Measurements from ENCODE around the gene STX7. TPM values are rescaled to one million over a fixed set of nuclear protein-coding genes. Genes with fewer than 3 reads are reported as not detected.

The STX7 gene
- total RNA-seq, 3 donors from 2014 or later = 51.9 to 66.9 (median 63.2) TPM

DNA sequence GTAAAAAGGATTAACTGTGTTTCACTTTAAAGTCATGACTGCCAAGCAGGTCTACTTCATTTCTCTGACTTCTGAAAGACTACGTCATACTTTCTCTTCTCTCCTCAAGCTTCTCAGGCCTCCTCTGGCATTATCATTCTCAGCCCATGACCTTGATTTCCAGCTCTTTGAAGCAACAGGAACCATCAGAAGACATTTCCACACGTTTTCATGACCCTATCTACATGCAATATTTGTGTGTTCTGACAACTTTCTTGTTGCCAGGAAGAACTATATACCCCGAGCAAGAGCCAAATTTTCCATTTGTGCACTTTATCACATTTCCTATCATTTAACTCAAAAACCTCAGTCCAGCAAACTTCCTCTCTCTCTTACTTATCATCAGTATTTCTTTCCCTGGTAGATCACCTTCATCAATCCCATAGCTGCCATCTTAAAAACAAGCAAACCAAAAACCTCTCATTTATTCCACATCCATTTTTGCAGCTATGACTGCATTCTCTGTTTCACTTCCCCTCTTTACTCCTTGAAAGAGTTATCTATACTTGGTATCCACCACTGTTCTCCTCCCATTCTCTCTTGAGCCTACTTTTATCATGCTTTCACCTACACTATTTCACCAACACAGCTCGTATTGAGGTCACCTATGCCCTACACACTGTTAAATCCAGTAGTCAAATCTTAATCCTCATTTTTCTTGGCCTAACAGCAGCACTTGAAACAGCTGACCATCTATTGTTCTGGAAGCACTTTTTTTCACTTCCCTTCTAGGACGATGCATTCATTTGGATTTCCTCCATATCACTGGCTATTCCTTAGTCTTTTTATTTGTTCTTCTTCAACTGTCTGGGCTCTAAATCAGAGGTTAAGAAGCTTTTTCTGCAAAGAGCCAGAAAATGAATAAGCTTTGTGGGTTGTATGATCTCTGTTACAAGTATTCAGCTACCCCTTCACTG, 47.1 kb downstream of the STX7 start:
- Histone ChIP-seq H3K4me1 (ENCODE audit: low read depth) (no peaks in the 10 kb centered on the region), H3K36me3 (ENCODE audit: low read depth) (no peaks in the 10 kb centered on the region), H3K9me3 (no peaks in the 10 kb centered on the region), H3K4me3 (no peak overlapping the region)
- intact Hi-C loops (cut with DNase I, micrococcal nuclease) = no loop called here
- no peak for ATAC-seq
- TF ChIP-seq, protein P1, sequence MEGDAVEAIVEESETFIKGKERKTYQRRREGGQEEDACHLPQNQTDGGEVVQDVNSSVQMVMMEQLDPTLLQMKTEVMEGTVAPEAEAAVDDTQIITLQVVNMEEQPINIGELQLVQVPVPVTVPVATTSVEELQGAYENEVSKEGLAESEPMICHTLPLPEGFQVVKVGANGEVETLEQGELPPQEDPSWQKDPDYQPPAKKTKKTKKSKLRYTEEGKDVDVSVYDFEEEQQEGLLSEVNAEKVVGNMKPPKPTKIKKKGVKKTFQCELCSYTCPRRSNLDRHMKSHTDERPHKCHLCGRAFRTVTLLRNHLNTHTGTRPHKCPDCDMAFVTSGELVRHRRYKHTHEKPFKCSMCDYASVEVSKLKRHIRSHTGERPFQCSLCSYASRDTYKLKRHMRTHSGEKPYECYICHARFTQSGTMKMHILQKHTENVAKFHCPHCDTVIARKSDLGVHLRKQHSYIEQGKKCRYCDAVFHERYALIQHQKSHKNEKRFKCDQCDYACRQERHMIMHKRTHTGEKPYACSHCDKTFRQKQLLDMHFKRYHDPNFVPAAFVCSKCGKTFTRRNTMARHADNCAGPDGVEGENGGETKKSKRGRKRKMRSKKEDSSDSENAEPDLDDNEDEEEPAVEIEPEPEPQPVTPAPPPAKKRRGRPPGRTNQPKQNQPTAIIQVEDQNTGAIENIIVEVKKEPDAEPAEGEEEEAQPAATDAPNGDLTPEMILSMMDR (IDR thresholded peaks at IDR 0.05) = no peak
- no peak for DNase-seq

DNA sequence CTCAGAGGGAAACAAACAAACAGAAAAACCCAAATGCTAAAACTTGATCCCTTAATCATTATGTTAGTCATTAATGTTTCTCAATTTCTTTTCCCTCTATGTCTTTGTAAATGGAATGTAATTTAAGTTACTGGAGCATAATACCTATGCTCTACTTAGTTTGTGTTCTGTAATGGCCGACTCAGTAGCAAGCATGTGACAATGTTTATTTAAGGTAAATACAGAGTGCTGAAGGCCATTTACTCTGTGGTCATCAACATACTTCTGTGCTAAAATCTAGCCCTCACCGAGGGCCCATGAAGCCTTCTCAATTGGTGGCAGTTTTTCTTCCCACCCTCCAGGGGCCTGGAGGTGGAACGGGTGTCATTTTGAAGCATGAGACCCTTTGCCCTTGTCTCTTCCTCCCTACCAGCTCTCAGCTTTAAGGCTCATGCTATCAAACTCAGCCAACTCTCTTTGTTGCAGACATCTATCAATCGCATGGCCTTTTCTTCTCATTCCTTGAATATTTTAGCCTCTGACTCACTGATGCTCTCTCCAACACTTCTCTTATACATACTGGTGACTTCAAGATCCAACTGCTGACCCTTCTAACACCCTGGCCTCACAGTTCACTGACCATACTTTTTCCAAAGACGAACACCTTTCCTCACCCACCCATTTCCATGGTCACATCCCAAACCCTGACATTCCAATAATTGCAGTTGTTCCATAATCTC, 48.2 kb downstream of the STX7 start:
- ATAC-seq = no peak
- Histone ChIP-seq H3K36me3 (ENCODE audit: low read depth) (no peaks in the 10 kb centered on the region), H3K4me1 (ENCODE audit: low read depth) (no peaks in the 10 kb centered on the region), H3K4me3 (no peak overlapping the region), H3K9me3 (no peaks in the 10 kb centered on the region)
- intact Hi-C loops (cut with DNase I, micrococcal nuclease) = no loop called here
- no peak for DNase-seq
- TF ChIP-seq, protein P1 (IDR thresholded peaks at IDR 0.05) = no peak

DNA sequence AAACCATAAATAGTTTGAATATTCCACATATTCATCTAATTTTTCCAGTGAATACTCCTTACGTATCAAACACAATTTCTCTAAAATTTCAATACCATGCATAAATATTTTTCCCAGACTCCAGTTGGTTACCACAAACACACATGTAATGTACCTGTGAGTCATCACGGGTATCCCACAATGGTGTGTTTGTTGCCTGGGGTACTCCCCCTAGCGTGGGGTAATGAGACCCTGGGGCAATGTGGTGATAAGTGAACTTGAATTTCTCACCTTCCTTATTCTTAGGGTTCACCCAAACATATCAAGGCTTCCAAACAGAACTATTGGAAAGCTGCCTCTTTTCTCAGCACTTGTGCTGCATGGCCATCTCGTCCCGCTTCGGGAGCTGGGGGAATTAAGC, 51.0 kb downstream of the STX7 start:
- no peak for DNase-seq
- TF ChIP-seq, protein P1 (IDR thresholded peaks at IDR 0.05) = no peak
- Histone ChIP-seq H3K36me3 (ENCODE audit: low read depth) (no peaks in the 10 kb centered on the region), H3K4me3 (no peak overlapping the region), H3K9me3 (no peaks in the 10 kb centered on the region), H3K4me1 (ENCODE audit: low read depth) (no peaks in the 10 kb centered on the region)
- intact Hi-C loops (cut with DNase I, micrococcal nuclease) = no loop called here
- ATAC-seq = no peak

DNA sequence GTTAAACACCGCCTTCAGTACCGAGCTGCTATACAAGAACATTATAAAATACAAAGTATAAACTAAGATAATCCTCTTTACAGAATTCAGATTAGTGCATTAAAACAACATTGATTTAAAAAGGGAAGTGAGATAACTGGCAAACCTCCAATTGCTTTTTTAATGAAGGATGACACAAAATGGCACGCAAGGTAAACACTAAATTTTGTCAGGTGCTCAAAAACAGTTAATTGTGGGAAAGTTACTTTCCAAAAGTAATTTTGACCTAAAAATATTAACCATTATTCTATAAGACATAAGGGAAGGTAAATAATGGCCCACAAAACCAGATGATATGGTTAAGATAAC, 53.3 kb downstream of the STX7 start:
- H3K36me3 ChIP-seq (ENCODE audit: low read depth) = no peaks in the 10 kb centered on the region
- H3K4me3 ChIP-seq = no peak overlapping the region
- intact Hi-C loops (cut with DNase I, micrococcal nuclease) = loop anchor here in 1 of 2 donors (10.0 kb wide), 1 partner anchor 175 kb away; no protein-coding TSS in a partner anchor
- DNase-seq (no peak), ATAC-seq (no peak)
- H3K9me3 ChIP-seq = no peaks in the 10 kb centered on the region
- H3K4me1 ChIP-seq (ENCODE audit: low read depth) = no peaks in the 10 kb centered on the region
- TF ChIP-seq, protein P1 (IDR thresholded peaks at IDR 0.05) = no peak

DNA sequence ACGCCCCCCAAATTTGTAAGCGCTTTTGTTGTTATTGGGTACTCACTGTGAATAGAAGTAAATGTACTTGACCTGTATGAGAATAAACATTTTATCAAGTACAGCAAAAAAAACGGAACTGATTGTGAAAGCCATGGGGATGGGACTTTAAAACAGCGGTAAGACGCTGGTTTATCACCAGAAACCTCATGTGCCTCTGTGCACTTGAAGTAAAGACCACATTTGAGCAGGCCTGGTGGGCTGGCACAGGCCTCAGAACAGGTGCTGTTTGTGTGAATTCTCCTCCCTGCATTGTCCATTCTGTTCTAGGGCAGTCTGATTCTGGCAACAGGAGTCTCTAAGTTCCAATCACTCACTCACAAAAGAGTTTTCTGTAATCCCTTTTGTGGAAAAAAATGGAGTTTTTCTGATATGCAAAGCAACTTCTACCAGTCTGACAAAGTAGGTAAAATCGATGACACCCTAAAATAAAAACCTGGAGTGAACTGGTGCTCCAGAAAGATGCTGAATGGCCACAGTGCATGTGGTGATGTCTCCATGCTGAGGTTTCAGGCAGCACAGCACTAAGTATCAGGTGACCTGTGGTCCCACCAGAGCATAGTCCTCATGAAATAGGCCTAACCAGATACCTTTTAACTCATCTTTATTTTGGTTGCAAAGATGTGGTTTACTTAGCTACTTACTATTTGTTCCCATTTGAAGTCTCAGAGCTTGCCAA, 53.9 kb downstream of the STX7 start:
- DNase-seq = no peak
- no peaks in the 10 kb centered on the region for H3K36me3 ChIP-seq (ENCODE audit: low read depth)

More for the DNA sequence above, 53.9 kb downstream of the STX7 start:
- H3K4me3 ChIP-seq = no peak overlapping the region
- no peaks in the 10 kb centered on the region for H3K9me3 ChIP-seq
- H3K4me1 ChIP-seq (ENCODE audit: low read depth) = no peaks in the 10 kb centered on the region
- intact Hi-C loops (cut with DNase I, micrococcal nuclease) = loop anchor here in 1 of 2 donors (10.0 kb wide), 1 partner anchor 174 kb away; no protein-coding TSS in a partner anchor
- ATAC-seq = no peak
- TF ChIP-seq, protein P1 (IDR thresholded peaks at IDR 0.05) = no peak
